COLO668 (cell line): ENCODE results near the gene UPP1.

Source experiments
- DNase-seq: peaks from one replicate; lab custom pipeline; 2025; ENCODE audit not compliant: unreplicated experiment; lab: John Stamatoyannopoulos, UW

UPP1 gene

GRCh38 chr7:48085433-48085791, 3.7 kb upstream of the UPP1 start:
- DNase-seq = no peak

DNA sequence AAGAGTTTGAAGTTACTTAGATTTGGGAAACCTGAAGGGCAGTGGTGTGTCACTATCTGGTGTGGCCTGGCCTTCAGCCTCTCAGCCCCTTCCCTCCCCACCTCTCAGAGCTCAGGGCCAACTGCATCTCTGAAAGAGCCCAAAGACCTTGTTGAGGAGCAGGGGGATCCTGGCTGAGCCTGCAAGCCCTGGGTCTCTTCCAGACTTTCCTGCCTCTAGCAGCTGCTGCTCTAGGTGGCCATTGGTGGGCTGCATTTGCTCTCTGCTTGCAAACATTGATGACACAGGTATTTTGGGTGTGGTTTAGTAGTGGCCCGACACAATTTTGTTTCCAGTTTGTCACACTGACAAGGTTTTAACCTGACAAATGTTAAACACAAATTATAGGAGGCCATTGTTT, 3.1 kb upstream of the UPP1 start:
- DNase-seq = no peak

DNA sequence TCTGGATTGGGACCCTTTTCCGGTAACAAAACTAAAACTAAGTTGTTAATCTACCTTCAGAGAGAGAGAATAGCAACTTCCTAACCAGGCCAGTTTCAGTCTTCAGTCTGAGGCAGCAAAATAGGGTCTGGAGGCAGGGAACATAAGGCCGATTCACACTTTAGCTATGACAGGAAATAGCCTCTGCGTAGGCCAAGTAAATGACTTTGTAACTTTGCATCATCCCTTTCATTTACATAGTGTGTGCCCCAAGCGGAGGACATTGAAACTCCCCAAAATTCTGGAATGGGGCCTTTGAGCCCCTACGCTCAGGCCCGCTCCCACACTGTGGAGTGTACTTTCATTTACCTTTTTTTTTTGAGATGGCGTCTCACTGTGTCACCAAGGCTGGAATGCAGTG, 1.7 kb upstream of the UPP1 start:
- DNase-seq = no peak

DNA sequence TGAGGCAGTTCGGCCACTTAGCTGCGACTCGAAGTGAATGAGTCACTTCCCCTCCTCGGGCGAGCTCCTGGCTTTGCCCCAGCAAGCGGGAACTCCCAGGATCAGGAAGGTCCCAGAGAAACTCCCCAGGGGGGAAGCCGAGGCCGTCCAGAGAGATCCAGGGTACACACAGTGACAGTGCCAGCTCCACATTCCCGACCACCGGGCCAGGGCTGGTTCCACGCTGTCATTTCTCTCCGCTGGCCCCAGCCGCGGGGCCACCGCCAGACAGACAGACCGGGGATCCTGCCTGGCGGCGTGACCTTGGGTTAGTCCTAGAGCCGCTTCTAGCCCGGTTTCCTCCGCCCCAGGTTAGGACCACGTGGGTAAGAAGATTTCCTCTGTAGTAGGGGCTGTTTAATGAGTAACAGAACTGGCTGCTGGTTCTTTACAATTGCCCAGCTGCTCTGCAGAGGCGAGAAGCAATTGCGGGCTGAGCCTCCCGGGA, 463 bp upstream of the UPP1 start:
- peak; percentile 84 for DNase-seq

GRCh38 chr7:48090095-48090805, 1.2 kb downstream of the UPP1 start:
- peak; percentile 31 for DNase-seq

DNA sequence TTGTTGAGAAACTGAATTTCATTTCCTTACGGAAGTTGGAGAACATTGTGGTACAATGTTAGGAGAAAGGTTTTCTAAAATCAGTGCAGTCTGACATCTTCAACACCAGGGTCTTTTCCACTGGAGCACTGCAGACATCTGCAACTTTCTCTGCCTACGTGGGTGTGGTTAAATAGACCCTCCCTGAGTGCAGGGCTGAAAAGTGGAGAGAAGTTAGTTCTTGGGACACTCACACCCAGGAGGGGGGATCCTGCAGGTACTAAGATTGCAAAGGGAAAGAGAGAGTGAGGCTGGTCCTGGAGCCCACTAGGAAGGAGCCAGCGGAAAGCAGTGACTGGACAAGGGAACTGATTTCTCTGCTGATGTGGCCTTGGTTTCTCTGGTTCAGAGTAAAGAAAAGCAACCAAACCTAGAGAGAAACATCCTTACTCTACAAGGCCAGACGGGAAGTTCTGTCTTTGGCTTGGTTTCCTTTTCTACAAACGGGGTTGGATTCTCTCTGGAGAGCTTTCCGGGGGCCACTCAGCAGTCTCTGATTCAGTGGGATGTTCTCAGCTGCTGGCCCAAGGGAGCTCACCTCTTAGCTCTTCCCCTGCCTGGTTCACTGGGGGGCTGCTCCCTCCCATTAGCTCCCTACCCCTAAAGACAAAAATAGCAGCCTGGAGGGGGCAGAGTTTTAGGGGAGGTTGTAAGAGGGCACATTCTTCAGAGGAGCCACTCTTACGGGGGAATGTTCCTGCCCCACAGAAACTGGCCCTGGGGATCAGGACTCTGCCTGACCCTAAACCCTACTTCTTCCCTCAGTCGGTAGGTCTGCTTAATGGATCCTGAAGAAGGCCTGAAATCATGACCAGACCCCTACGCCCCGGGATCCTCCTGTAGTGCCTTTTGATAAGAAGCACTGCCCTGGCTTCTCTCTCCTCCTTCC, 2.7 kb downstream of the UPP1 start:
- DNase-seq = no peak

DNA sequence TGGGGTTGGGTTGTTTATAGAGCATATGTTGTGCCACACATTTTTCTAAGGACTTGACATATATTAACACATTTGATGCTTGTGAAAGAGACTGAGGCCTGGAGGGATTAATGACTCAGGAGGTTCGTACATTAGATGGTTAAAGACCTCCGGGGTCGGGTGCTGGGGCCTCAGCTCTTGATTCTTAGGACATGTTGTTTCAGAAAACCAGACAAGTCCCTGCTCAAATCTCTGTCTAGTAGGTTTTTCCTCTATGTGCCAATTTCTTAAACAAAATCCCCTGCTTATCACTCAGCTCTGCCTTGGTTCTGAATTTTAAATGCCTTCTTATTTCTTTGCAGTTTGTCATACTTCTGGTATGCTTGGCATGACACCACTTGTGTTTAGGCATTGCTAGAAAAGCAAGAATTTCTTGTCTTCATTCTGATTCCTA, 5.8 kb downstream of the UPP1 start:
- no peak for DNase-seq

DNA sequence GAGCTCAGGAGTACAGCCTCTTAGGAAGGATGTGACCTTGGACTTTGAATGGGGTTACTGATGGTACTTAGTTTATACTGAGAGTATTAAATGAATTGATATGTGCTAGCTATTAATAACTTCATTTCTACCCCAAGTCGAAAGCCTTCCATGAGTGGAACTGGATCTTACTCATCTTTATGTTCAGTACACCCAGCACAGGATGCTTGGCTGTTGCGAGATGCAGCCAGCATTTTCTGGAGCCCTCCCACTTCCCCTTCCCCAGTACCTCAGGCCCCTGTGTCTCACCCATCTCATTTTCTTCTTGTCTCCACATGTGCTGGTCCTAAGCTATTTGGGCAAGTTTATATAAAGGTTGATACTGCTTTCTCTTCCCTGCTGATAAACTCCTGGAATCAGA, 7.2 kb downstream of the UPP1 start:
- no peak for DNase-seq

- no peak for DNase-seq
Measured at GRCh38 chr7:48097521-48098231, 8.6 kb downstream of the UPP1 start.

- no peak for DNase-seq
Measured at GRCh38 chr7:48098846-48099245, 9.8 kb downstream of the UPP1 start.

- DNase-seq = no peak
Measured at GRCh38 chr7:48099781-48100180, 10.7 kb downstream of the UPP1 start.

DNA sequence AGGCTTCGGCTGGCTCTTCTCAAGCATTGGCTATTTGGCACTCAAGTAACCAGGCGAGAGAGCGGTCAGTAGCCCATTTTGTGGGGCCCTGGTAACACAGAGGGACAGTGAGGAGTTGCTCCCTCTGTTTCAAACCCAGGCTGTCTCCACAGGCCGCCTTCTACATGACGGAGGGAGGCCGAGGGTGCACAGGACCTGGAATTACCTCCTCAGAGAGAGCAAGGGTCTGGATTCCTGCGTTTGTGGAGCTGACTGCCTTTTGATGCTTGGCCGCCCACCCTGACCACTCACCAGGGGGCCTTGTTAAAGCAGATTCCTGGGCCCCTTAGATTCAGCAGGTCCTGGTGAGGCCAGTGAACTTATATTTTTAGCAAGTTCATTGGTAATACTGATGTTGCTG, 12.3 kb downstream of the UPP1 start:
- DNase-seq = no peak

DNA sequence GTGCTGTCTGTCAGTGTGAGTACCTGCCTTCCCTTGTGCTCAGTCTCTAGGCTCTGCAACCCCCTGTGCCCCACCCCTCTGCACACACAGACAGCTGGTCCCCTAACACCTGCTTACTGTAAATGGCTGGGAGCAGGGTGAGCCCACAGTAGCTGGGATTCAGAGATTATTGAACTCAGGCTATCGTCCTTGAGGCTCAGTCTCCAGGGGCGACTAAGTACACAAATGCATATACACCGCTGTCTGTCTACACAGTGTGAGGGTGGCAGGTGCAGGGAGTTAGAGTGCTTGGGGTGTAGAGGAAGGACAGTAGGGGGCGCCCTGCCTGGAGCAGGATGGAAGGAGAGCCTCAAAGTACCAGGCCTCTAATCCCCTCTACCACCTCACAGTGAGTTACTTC, 12.9 kb downstream of the UPP1 start:
- DNase-seq = peak; percentile 78

DNA sequence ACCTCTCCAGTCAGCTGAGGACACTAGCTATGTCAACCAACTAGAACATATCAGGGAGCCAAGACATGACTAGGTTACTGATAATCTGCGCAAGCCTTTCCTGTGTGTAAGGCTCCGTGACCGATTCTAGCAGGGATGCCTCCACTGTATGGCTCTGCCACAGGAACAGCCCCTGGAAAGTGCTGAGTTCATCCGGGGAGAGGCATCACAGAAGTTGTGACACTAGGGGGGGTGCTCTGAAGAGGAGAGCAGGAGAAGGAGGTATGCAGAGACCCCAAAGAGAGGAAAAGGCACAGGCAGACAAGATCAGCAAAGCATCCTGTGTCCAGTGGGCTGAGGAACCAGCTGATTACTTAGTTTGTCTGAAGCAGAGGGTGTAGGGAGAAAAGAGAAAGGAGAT, 13.5 kb downstream of the UPP1 start:
- no peak for DNase-seq

DNA sequence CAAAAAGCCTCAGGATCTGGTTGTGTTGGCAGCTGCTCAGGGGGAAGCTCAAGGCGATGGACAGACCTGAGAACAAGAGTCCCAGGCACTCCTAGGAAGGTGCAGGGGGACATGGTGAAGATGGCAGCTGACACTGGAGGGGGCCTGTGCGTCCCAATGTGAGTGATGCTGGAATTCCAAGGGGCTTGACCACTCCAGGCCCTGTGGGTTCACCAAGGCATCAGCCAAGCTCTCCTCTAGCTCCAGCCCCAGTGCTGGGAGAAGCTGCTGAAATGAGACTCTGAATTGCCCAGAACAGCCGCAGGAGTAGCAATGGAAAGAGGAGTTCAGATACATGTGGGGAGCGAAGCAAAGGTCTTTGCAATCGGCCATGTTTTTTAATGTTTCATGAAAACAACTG, 16.0 kb downstream of the UPP1 start:
- DNase-seq = no peak

GRCh38 chr7:48106906-48107659, 18.0 kb downstream of the UPP1 start:
- no peak for DNase-seq

DNA sequence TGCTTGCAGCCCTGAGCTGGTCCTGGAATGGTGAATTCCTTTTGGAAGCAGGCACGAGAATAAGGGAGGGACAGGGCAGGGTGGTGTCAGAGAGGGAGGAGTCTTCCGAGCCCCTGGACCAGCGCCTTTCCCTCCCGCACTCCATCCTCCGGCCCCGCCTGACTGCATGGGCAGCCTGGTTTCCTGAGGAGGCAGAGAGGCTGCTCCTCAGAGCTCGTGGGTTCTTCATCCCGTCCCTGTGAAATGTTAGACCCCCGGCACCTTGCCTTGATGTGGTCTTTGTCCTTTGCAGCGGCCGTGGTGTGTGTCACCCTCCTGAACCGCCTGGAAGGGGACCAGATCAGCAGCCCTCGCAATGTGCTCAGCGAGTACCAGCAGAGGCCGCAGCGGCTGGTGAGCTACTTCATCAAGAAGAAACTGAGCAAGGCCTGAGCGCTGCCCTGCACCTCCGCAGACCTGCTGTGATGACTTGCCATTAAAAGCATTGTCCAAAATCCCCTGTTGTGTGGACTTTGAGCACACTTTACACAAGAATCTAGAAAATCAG, 18.9 kb downstream of the UPP1 start:
- no peak for DNase-seq

DNA sequence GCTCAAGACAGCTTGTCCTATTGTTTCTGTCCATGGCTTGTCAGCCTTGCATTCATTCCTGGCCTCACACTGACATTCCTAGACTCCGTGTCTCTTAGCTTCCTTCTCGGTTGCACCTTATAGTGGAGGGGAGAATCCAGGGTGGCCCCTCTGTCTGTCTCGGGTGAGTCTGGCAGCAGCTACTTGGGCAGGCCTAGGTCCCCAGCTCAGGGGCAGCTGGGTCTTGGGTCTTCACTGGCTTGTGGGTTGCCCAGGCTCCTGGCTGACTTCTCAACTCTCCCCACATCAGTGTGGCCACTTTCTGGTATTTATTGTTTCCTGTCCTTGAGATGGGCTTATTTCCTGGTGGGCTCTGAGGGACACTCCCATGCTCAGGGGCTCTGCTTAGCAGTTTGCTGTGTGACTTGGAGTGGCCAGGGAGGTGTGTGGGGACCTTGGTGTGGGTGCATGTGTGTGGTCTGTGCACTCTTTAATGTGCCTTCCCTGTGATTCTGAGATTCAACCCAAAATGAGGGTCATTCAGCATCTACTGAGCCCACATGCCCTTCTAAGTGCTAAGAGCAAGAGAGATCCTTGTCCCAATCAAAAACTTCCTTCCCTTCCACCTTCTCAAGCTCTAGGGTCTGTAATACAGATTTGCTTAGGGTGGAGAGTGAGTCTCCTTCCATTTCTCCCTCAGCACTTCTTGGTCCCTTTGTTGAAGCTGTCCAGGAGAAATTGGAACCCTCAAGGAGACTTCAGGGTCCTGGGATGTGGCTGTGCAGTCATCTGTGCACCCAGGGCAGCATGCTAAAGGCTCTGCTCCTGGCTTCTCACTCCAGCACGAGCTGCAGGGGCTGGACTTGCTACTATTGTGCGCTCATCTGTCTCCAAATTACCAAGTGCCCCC, 20.1 kb downstream of the UPP1 start:
- no peak for DNase-seq

- DNase-seq = peak; percentile 84
Measured at GRCh38 chr7:48109848-48110663, 21.0 kb downstream of the UPP1 start.
